Measurements from ENCODE around the gene LGALS3BP.

GRCh38 chr17:78950870-78951269 is 28.9 kb downstream of the LGALS3BP start:
- no peak for TF ChIP-seq SUZ12 (IDR thresholded peaks at IDR 0.05; ENCODE audit: extremely low read depth, insufficient read depth, insufficient read length)
- no peak for TF ChIP-seq YY1 (IDR thresholded peaks at IDR 0.05; ENCODE audit: insufficient read depth, insufficient read length)
- TF ChIP-seq ZNF274 (IDR thresholded peaks at IDR 0.05; ENCODE audit: low read depth, low read length), result no peak

Measured in NT2/D1 (cell line).